Hepatocyte (in vitro differentiated cells): ENCODE measurements around the gene CARM1. TPM values are rescaled to one million over a fixed set of nuclear protein-coding genes. Genes with fewer than 3 reads are reported as not detected.

ENCODE experiments used
- DNase-seq: peaks from one replicate; pipeline ENCODE4 v3.0.0-alpha.2; 2016; ENCODE audit warnings: low spot score
- H2AFZ ChIP-seq: fragments of 200-600 bp; sonication (generic); 2 replicates; pipeline ENCODE4 v1.6.0; 2016; ENCODE audit warnings: antibody characterized with exemption, mild to moderate bottlenecking
- H3K27ac ChIP-seq: fragments of 200-600 bp; sonication (generic); 2 replicates; pipeline ENCODE4 v1.5.1; 2016; ENCODE audit warnings: mild to moderate bottlenecking
- H3K27me3 ChIP-seq: fragments of 200-600 bp; sonication (generic); 2 replicates; pipeline ENCODE4 v1.6.1; 2016
- H3K36me3 ChIP-seq: fragments of 200-600 bp; sonication (generic); replicated peaks from 2 replicates; pipeline ENCODE4 v1.5.1; 2016; ENCODE audit warnings: low read depth; ENCODE audit not compliant: insufficient read depth
- H3K4me1 ChIP-seq: fragments of 200-600 bp; sonication (generic); 2 replicates; pipeline ENCODE4 v1.5.1; 2016; ENCODE audit warnings: mild to moderate bottlenecking, moderate library complexity; ENCODE audit not compliant: insufficient read depth
- H3K4me2 ChIP-seq: fragments of 200-600 bp; sonication (generic); 2 replicates; pipeline ENCODE4 v1.6.0; 2016
- H3K4me3 ChIP-seq: fragments of 200-600 bp; sonication (generic); 2 replicates; pipeline ENCODE4 v1.5.1; 2016; ENCODE audit warnings: mild to moderate bottlenecking
- H3K79me2 ChIP-seq: fragments of 200-600 bp; sonication (generic); 2 replicates; pipeline ENCODE4 v1.6.0; 2017; ENCODE audit warnings: mild to moderate bottlenecking
- H3K9me2 ChIP-seq: fragments of 200-600 bp; sonication (generic); replicated peaks from 2 replicates; pipeline ENCODE4 v1.6.0; 2017; ENCODE audit warnings: mild to moderate bottlenecking; ENCODE audit not compliant: insufficient read depth
- H3K9me3 ChIP-seq: fragments of 200-600 bp; sonication (generic); 2 replicates; pipeline ENCODE4 v1.5.1; 2016; ENCODE audit warnings: low read depth, mild to moderate bottlenecking
- H4K20me1 ChIP-seq: fragments of 200-600 bp; sonication (generic); 2 replicates; pipeline ENCODE4 v1.6.0; 2016; ENCODE audit warnings: mild to moderate bottlenecking; ENCODE audit not compliant: insufficient read depth, poor library complexity, severe bottlenecking
- EZH2 ChIP-seq: fragments of 200-600 bp; sonication (generic); IDR thresholded peaks from 2 replicates; pipeline ENCODE4 v1.6.1; 2016; ENCODE audit warnings: antibody characterized with exemption, mild to moderate bottlenecking, borderline replicate concordance
- EZH2phosphoT487 ChIP-seq: fragments of 200-600 bp; sonication (generic); IDR thresholded peaks from one replicate; pipeline ENCODE4 v1.6.1; 2018; ENCODE audit warnings: antibody characterized with exemption, mild to moderate bottlenecking, low read depth, moderate library complexity; ENCODE audit not compliant: unreplicated experiment, severe bottlenecking
- WGBS: methylation state at CpG from one replicate; pipeline ENCODE4 v1.1.6; 2016; ENCODE audit warnings: low lambda C conversion rate; ENCODE audit errors: missing lambda C conversion rate; 5-methylcytosine and 5-hydroxymethylcytosine counted together
- microRNA-seq: library from miRNA; unstranded; fragments of <30 nt; microRNA quantifications from one replicate; pipeline ENCODE4, GENCODE V29; 2017
- polyA plus RNA-seq: library from polyadenylated mRNA; unstranded; fragments of >200 nt; fragmentation: Nextera tagmentation; extraction: Ambion mirVana; gene quantifications from 2 replicates; pipeline ENCODE4 v1.2.1, GENCODE V29; 2016
- small RNA-seq: library from RNA; depleted of rRNA; stranded (forward); fragments of <200 nt; gene quantifications from one replicate; pipeline ENCODE3, GENCODE V24; 2014
- total RNA-seq: library from RNA; depleted of rRNA; stranded (reverse); fragments of >200 nt; gene quantifications from 2 replicates; pipeline ENCODE4 v1.2.3, GENCODE V29; 2014
- TF ChIP-seq, protein P1 (sequence below): fragments of 200-600 bp; sonication (generic); IDR thresholded peaks from 2 replicates; pipeline ENCODE4 v1.5.1; 2016; ENCODE audit warnings: antibody characterized with exemption, mild to moderate bottlenecking; ENCODE audit not compliant: poor library complexity

CARM1 gene
- total and polyA plus RNA-seq, 2 experiments from 2014 or later = 34.3 to 45.7 TPM

- no peaks in the 10 kb centered on the region for H3K36me3 ChIP-seq
- no peaks in the 10 kb centered on the region for H3K9me3 ChIP-seq
- TF ChIP-seq, protein P1, sequence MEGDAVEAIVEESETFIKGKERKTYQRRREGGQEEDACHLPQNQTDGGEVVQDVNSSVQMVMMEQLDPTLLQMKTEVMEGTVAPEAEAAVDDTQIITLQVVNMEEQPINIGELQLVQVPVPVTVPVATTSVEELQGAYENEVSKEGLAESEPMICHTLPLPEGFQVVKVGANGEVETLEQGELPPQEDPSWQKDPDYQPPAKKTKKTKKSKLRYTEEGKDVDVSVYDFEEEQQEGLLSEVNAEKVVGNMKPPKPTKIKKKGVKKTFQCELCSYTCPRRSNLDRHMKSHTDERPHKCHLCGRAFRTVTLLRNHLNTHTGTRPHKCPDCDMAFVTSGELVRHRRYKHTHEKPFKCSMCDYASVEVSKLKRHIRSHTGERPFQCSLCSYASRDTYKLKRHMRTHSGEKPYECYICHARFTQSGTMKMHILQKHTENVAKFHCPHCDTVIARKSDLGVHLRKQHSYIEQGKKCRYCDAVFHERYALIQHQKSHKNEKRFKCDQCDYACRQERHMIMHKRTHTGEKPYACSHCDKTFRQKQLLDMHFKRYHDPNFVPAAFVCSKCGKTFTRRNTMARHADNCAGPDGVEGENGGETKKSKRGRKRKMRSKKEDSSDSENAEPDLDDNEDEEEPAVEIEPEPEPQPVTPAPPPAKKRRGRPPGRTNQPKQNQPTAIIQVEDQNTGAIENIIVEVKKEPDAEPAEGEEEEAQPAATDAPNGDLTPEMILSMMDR = no peak
- TF ChIP-seq EZH2phosphoT487 = no peak
- TF ChIP-seq EZH2 = no peak
- no peak overlapping the region for H3K4me2 ChIP-seq
- peaks cover 61% of the 10 kb centered on the region for H4K20me1 ChIP-seq
- H3K4me1 ChIP-seq = no peaks in the 10 kb centered on the region
- no peak overlapping the region for H2AFZ ChIP-seq
- no peak overlapping the region for H3K4me3 ChIP-seq
- peaks cover 97% of the 10 kb centered on the region for H3K79me2 ChIP-seq
- H3K27me3 ChIP-seq = no peaks in the 10 kb centered on the region
- no peaks in the 10 kb centered on the region for H3K9me2 ChIP-seq
- no peak for DNase-seq
- H3K27ac ChIP-seq = no peak overlapping the region
- WGBS = 80% methylated on average over 10 of the region's 10 CpGs
These were observed 97.3 kb downstream of the CARM1 start for GRCh38 chr19:10968527-10969135.

DNA sequence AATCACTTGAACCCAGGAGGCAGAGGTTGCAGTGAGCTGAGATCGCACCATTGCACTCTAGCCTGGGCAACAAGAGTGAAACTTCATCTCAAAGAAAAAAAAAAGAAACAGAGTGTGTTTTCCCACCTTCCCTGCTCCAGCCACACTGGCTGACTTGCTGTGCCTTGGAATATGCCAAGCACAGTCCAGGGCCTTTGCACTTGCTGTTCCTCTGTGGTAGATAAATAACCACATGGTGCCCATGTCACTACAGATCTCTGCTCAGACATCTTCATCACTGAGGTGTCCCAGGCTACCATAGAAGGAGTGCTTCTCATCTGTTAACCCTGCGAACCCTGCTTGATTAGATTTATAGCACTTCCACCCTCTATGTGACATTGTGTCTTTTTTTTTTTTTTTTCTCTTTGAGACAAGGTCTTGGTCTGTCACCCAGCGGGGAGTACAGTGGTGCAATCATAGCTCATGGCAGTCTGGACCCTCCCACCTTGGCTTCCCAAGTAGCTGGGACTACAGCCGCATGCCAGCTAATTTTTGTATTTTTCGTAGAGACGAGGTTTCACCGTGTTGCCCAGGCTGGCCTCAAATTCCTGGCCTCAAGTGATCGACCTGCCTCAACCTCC is 99.9 kb downstream of the CARM1 start:
- 95% methylated on average over 8 of the region's 8 CpGs for WGBS

More for the DNA sequence above, 99.9 kb downstream of the CARM1 start:
- H3K9me3 ChIP-seq = no peaks in the 10 kb centered on the region
- no peak overlapping the region for H3K4me3 ChIP-seq
- TF ChIP-seq EZH2 (no peak), EZH2phosphoT487 (no peak)
- TF ChIP-seq, protein P1 = no peak
- no peak overlapping the region for H3K27ac ChIP-seq
- peaks cover 95% of the 10 kb centered on the region for H3K79me2 ChIP-seq
- H3K9me2 ChIP-seq = no peaks in the 10 kb centered on the region
- H3K27me3 ChIP-seq = no peaks in the 10 kb centered on the region
- H3K4me1 ChIP-seq = peaks cover 10% of the 10 kb centered on the region
- no peak overlapping the region for H3K4me2 ChIP-seq
- H3K36me3 ChIP-seq = no peaks in the 10 kb centered on the region
- no peak overlapping the region for H2AFZ ChIP-seq
- DNase-seq = no peak
- H4K20me1 ChIP-seq = peaks cover 60% of the 10 kb centered on the region

Small RNAs within 50 kb of the gene (microRNA-seq; reads per million reads assigned to microRNA genes)
- gene MIR6793 = 2.2 reads per million

Small RNAs within 50 kb of the gene (small RNA-seq; reads per million reads assigned to genes)
- not detected for gene MIR6793

Other genes with a start within 250 kb of the CARM1 start
- 37.2 and 44.4 TPM in 2 replicates for gene SLC44A2, start 246.0 kb upstream of the CARM1 start, total RNA-seq
- gene SLC44A2, start 246.0 kb upstream of the CARM1 start, polyA plus RNA-seq = 91.3 and 100 TPM in 2 replicates
- 112 and 149 TPM in 2 replicates for gene ILF3, start 217.2 kb upstream of the CARM1 start, total RNA-seq
- 120 and 129 TPM in 2 replicates for gene ILF3, start 217.2 kb upstream of the CARM1 start, polyA plus RNA-seq
- gene QTRT1, start 170.1 kb upstream of the CARM1 start, total RNA-seq = 19.5 and 21.7 TPM in 2 replicates
- gene QTRT1, start 170.1 kb upstream of the CARM1 start, polyA plus RNA-seq = 52.8 and 67.7 TPM in 2 replicates
- 87.9 and 93.9 TPM in 2 replicates for gene DNM2, start 153.5 kb upstream of the CARM1 start, total RNA-seq
- 130 and 132 TPM in 2 replicates for gene DNM2, start 153.5 kb upstream of the CARM1 start, polyA plus RNA-seq
- 63.2 and 65.0 TPM in 2 replicates for gene TMED1, start 35.3 kb upstream of the CARM1 start, total RNA-seq
- gene TMED1, start 35.3 kb upstream of the CARM1 start, polyA plus RNA-seq = 93.1 and 95.4 TPM in 2 replicates
- gene C19orf38, start 23.1 kb upstream of the CARM1 start, total RNA-seq = 3.4 and 3.7 TPM in 2 replicates
- gene C19orf38, start 23.1 kb upstream of the CARM1 start, polyA plus RNA-seq = 0.56 and 1.5 TPM in 2 replicates
- gene YIPF2, start 57.1 kb downstream of the CARM1 start, total RNA-seq = 115 and 123 TPM in 2 replicates
- gene YIPF2, start 57.1 kb downstream of the CARM1 start, polyA plus RNA-seq = 80.3 and 88.3 TPM in 2 replicates
- gene TIMM29, start 57.3 kb downstream of the CARM1 start, total RNA-seq = 19.4 and 36.2 TPM in 2 replicates
- gene TIMM29, start 57.3 kb downstream of the CARM1 start, polyA plus RNA-seq = 23.0 and 24.1 TPM in 2 replicates
- gene SMARCA4, start 89.5 kb downstream of the CARM1 start, total RNA-seq = 36.9 and 80.7 TPM in 2 replicates
- 93.4 and 108 TPM in 2 replicates for gene SMARCA4, start 89.5 kb downstream of the CARM1 start, polyA plus RNA-seq
- 110 and 126 TPM in 2 replicates for gene LDLR, start 217.9 kb downstream of the CARM1 start, total RNA-seq
- gene LDLR, start 217.9 kb downstream of the CARM1 start, polyA plus RNA-seq = 116 and 123 TPM in 2 replicates